HG03064 (cell line): ENCODE measurements around the gene NRBF2.
A peak's percentile ranks its signal among the peaks of the same experiment; 100 is the strongest.
"Not testable (repeated sequence)": the region's sequence is repeated elsewhere in the genome, so short reads cannot be mapped to it uniquely, and the experiment has no call there.

ENCODE experiments used
- ATAC-seq: cut with Tn5 transposase; IDR thresholded peaks from one replicate; pipeline ENCODE4 v1.9.1; 2021; ENCODE audit warnings: low read depth; ENCODE audit not compliant: unreplicated experiment

The NRBF2 gene

DNA sequence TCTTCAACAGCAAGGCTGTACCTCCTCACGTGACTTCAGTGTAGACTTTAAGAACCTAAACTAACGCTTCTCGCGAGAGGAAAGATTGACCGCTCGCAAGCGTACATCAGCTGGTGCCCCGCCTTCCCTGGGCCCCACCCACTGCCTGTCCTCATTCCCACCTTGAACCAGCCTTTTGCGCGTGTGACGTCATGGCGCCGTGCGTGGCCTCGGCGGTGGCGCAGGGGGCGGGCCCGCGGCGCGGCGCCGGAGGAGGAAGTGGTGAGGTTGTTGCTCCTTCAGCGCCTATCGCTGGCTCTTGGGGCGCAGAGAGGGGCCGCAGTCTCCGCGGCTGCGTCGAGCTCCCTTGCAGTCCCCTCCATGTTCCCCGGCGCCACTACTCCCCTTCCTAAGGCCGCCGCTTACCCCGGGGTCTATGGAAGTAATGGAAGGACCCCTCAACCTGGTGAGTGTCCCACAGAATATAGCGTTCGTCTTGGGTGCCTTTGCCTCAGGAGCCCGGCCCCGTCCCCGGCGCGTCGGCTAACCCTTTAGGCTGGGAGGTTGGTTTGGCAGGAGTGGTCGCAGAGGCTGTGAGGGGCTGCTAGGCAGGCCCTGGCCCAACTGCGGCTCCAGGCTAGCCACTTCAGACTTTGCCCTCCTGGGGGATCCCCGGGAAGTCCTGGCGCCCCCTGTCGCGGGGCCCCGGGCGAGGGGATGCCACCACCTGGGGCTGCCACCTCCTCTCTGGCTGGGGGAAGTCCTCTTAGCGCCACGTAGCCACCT, at the start of gene NRBF2:
Gene NRBF2, plus strand, starts transcription at position 273 of the 765 bp plus-strand sequence. Its CDS starts 143 bp downstream, at position 416.
- peak; percentile 96 for ATAC-seq

DNA sequence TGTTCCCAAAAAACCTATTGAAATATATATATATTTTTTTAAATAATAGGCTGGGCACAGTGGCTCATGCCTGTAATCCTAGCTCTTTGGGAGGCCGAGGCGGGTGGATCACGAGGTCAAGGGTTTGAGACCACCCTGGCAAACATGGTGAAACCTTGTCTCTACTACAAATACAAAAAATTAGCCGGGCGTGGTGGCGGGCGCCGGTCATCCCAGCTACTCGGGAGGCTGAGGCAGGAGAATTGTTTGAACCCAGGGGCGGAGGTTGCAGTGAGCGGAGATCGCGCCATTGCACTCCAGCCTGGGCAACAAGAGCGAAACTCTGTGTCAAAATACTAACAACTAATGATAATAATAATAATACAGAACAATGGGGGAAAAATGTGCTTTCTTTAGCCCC, 49.7 kb upstream of the NRBF2 start:
- not testable (repeated sequence) for ATAC-seq

DNA sequence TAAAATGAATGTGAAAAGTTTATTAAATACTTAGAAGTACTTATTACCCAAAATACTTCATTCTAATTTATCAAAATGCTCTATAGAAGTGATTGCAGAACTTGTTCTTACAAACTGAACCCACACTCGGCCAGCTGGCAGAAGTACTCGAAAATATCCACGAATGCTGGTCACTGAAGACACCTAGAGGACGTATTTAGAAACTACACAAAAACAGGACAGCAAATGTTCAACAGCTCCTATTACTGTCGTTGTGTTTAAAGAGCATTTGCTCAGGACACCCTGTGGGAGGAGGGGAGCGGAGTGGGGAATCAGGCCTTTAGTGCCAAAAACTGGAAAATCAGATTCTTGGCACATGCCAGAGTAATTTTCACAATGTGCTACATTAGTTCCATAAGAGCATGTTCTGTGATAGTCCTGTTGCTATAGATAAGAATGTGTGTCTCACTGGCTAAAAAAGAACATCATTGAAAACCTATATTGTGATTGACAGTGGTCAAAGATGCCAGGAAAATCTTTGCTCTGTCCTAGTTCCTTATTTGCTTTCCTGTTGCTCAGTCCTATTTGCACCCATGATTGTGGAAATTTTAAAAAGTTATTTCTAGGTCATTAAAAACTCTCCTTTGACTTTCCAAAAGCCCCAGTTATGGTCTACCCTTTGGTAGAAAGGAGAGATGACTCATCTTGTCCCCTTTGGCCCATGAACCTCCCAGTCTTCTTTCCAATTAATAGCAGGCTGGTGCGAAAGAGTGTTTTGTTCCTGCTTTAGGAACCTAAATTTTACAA, 49.0 kb upstream of the NRBF2 start:
- peak; percentile 79 for ATAC-seq

DNA sequence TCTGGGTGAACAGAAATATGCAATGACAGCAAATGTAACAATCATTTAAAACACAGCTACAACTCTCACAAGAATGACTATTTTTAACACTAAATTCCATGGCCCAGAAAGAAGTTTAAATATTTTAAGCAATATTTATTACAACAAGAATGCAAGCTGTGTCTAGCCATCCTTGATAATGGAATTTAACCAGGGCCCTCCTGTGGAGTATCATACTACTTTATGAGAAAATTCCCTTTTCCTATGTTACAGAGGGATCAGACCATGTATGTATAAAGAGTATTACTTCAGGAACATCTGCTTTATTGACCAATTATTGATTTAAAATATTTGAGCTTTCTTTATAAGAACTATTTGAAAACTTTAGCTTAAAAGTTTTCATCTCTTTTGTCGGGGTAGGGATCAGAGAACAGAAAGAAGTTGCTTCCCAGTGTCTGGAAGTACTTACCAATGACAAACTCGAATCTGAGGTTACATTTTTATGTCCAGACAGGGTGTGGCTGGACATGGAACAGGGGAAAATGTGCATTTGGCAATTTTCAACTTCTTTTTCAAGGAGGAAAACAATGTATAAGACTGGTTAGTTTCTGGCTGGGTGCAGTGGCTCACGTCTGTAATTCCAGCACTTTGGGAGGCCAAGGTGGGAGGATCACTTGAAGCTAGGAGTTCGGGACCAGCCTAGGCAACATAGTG, 48.3 kb upstream of the NRBF2 start:
- ATAC-seq = no peak

DNA sequence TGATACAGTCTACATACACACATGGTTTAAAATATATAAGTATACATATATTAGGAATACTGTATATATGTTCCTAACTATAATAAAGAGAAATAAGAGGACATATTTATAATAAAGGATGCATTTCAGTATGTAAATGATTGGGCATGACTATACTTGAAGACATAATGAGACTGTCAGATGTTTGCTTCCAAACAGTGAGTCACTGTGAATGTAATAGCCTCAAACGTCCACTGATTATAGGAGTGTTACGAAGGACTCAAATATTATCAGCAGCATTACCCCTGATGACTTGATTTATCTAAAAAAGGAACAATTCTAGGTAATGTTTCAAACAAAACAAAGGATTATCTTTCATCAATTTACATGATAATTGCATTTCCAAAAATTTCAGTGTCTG, 39.9 kb upstream of the NRBF2 start:
- no peak for ATAC-seq

DNA sequence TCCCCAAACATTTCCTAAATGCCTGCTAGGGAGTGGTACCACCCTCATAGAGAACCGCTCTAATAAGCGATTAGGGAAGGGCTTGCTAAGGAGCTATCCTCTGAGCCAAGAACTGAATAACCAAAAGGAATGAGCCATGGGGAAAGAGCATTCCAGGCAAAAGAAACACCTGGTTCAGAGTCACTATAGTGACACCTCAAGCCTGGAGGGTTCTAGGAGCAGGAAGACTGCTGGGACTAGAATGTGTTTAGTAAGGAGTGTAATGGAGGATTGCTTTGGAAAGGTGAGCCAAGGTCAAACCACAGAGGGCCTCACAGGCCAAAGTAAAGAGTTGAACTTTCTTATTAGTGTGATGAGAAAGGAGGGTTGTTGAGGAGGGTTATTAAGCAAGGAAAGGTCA, 38.7 kb upstream of the NRBF2 start:
- ATAC-seq = no peak

DNA sequence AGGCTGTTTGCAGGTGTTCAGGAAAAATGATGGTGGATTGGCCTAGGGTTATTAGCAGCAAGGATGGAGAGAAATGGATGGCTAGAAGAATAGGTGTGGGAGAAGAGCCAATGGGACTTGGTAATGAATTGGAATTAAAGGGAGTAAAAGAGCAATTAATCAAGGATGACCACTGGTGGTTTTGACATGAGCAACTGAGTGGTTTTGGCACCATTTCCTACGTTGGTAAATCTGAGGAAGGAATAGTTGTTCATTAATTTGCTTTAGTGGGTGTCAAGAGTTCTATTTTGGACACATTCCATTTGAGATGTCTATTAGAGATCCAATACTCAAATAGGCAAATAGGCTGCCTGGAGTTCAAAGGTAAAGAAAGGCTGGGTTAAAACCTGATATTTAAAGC, 38.2 kb upstream of the NRBF2 start:
- no peak for ATAC-seq

DNA sequence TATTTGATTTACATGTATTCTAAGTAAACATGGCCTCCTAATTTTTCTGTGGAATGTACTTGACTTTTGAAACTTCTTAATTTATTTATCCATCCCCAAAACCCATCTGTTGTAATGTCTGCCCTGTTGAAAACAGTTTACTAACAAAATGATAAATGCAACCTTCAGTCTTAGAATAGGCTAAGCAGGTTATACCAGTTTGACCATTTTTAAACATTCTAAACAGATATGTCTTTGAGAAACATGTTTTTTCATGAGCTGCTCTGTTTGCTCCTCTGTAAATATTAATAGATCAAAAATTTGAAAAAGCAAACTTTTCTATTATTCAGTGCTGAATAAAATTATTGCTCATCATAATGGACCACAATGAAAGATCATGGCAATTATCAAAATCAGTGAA, 33.4 kb upstream of the NRBF2 start:
- ATAC-seq = no peak

DNA sequence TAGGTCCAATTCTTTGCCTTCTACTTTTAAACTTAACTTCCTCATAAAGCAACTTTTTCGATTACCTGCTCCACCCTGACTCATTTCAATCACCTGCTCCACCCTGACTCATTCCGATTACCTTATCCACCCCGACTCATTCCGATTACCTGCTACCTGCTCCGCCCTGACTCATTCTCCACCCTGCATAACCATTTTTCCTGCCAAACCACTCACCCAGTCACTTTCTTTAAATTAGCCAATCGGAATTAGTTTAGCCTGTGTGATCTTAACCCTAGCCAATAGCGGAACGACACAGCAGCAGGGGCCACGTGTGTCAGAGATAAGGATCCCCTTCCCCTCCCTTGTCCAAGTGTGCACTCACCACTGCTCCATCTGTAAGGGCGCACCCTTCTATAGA, 32.0 kb upstream of the NRBF2 start:
- ATAC-seq = not testable (repeated sequence)

DNA sequence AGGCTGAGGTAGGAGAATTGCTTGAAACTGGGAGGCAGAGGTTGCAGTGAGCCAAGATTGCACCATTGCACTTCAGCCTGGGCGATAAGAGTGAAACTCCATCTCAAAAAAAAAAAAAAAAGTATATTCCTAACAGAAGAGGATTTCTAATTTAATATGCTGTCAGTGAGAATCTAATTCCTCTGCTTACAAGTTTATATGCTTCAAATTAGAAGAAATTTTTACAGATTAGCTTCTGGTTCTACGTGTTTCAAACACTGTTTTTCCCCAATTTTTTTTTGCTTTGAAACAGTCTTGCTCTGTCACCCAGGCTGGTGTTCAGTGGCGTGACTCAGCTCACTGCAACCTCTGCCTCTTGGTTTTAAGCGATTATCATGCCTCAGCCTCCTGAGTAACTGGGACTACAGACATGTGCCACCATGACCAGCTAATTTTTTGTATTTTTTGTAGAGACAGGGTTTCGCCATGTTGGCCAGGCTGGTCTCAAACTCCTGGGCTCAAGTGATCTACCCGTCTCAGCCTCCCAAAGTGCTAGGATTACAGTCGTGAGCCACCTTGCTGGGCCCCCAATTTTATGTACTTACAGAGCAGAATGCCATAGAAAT, 30.7 kb upstream of the NRBF2 start:
- not testable (repeated sequence) for ATAC-seq

DNA sequence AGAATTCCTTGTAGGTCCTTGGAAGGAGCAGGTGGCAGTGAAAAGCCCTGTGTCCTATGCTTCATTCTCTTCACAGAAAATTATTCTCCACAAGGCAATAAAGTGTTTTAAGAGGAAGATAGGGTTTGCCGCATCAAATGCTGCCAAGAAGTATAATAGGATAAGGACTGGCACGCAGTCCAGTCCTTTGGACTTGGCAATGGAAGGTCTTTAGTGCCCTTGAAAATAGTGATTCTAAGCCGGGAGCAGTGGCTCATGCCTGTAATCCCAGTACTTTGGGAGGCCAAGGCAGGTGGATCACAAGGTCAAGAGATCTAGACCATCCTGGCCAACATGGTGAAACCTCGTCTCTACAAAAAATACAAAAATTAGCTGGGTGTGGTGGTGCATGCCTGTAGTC, 29.9 kb upstream of the NRBF2 start:
- ATAC-seq = not testable (repeated sequence)

DNA sequence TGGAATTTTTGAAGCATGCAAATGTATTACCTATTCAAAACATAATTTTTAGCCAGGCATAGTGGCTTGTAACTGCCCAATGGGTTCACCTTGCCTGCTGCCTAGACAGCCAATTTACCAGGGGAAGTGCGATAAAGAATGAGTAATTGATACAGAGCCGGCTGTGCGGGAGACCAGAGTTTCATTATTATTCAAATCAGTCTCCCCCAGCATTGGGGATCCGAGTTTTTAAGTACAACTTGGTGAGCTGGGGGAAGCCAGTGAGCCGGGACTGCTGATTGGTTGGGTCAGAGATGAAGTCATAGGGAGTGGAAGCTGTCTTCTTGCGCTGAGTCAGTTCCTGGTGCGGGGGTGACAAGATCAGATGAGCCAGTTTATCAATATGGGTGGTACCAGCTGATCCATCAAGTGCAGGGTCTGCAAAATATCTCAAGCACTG, 29.1 kb upstream of the NRBF2 start:
- no peak for ATAC-seq

DNA sequence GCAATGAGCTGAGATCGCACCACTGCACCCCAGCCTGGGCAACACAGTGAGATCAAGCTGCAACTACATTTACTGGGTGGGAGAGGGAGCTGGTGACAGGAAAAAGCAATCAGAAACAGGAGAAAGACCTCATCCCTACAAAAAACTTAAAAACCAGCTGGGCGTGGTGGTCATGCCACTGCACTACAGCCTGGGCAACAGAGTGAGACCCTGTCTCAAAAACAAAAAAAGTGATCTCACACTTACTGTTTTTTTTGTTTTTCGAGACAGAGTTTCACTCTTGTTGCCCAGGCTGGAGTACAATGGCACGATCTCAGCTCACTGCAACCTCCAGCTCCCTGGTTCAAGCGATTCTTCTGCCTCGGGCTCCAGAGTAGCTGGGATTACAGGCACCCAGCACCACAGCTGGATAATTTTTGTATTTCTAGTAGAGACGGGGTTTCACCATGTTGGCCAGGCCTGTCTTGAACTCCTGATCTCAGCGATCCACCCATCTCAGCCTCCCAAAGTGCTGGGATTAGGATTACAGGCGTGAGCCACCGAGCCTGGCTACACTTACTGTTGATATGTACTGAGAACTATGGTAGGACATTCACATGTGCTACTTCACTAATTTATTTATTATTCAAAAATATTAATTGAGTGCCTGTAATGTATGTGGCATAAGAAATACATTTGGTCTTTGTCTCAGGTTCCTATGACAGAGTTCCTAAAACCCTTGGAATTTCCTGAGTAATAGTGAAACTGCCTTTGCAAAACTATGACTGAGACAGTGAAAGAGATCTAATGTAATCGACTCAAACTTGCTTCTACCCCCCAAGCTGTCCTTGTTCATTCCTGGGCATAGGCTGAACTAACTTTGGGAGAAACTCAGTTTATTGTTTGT, 27.7 kb upstream of the NRBF2 start:
- ATAC-seq = no peak

DNA sequence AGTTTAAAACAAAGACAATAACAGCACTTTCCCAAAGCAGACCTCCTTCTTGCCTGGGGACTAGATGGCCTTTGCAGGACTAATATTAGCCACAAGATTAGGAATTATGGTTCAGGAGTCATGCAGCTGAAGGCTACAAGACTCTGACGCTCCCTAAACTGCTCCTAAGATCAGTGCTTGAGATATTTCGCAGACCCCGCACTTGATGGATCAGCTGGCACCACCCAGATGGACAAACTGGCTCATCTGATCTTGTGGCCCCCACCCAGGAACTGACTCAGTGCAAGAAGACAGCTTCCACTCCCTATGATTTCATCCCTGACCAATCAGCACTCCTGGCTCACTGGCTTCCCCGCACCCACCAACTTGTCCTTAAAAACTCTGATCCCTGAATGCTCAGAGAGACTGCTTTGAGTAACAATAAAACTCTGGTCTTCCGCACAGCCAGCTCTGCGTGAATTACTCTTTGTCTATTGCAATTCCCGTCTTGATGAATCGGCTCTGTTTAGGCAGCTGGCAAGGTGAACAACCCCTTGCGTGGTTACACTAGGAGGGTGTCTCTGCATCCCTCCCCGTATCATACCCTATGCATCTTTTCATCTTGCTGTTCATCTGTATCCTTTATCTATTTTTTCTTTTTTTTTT, 26.9 kb upstream of the NRBF2 start:
- ATAC-seq = no peak

DNA sequence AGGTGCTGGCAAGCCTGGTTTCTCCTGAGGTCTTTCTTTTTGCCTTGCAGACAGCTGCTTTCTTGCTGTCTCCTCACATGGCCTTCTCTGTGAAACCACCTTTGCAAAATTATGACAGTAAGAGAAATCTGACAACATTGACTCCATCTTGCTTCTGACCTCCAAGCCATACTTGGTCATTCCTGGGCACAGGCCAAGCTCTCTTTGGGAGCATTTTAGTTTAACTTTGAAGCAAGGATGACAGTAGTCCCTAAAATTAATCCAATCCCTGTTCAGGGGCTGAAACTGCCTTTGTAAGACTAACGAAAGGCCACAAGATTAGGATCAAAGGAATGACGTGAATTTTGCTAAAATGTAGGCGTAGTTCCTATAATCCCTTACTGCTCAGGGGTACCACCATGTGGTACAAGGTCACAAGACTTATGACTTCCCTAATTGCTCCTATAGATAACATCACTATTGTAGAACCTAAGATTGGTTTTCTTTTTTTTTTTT, 25.1 kb upstream of the NRBF2 start:
- ATAC-seq = no peak

DNA sequence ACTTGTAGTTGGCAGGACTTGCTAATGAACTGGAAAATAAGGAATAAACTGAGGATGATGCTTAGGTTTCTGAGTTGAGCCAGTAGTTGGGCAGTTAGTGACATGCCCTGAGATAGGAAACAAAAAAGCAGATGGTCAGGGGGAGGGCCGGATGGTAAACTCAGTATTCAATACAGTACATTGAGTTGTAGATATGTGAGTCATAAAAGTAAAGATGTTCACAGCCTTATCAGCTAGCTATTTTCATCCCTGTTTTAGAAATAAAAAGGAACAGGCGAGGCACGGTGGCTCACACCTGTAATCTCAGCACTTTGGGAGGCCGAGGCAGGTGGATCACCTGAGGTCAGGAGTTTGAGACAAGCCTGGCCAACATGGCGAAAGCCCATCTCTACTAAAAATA, 22.2 kb upstream of the NRBF2 start:
- no peak for ATAC-seq

DNA sequence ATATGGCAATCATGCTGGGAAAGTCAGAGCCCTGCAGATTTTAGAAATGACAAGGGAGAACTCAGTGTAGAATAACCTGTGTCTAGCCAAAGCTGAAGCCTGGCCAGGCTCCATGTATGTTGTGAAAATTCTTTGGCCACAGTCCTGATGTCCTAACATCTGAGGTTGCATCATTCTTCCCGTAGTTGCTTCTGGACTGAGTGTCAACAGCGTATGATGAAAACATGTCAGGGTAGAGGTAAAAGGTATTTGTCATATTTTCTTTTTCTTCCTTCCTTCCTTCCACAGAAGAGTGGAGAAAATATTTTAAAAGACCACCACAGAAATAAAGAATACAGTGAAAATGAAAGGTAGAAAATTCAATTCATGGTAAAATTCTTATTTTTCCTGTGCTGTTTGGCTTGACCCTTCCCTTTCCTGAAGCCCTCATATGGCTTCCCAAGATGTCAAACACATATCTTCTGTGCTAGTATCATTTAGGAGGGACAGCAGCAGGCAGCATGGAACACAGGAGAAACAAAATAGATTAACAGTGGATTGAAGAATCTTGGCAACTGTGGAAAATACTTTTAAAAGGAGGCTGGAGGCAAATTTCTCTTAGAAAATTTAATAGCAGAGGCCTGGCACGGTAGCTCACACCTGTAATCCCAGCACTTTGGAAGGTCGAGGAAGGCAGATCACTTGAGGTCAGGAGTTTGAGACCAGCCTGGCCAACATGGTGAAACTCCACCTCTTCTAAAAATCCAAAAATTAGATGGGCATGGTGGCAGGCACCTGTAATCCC, 18.9 kb upstream of the NRBF2 start:
- no peak for ATAC-seq

DNA sequence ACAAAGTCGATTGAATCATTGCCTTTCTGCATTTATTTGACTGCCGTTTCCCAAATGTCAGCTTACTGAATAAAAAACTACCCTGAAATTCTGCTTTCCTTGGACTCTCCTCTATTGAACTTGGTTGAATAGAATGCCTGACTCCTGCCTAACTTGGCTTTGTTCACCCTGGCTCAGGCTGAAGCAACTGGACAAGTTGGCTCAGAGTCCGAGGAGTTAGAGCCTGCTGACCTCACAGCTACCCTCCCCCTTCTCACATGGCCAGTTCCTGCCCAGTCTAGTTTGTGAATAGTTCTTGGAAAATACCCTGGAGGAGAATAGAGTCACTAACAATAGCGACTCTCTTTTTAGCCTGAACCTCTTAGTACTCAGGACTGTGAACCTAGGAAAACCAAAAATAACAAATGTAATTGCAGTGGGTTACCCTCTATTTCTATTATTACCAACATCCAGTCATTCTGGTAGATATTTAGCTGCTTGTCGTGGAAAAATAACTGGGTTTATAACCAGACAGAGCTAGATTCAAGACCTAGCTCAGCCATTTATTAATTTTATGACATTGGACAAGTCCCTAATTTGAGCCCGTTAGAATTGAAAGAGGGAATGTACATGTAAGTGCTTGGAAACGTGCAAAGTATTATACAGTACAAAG, 17.3 kb upstream of the NRBF2 start:
- no peak for ATAC-seq
